GM06990 (cell line): ENCODE results near the gene HAUS7.

Experiments
- DNase-seq: peaks from one replicate; pipeline ENCODE4 v3.0.0-alpha.2; 2011; ENCODE audit not compliant: insufficient read length; ENCODE audit errors: extremely low read depth
- H3K27me3 ChIP-seq: replicated peaks from 2 replicates; pipeline ENCODE4 v1.6.0; 2011; ENCODE audit warnings: low read length; ENCODE audit not compliant: control insufficient read depth, insufficient read depth
- H3K36me3 ChIP-seq: 2 replicates; pipeline ENCODE4 v1.5.1; 2011; ENCODE audit warnings: low read length; ENCODE audit not compliant: control insufficient read depth, insufficient read depth
- H3K4me3 ChIP-seq: replicated peaks from 2 replicates; pipeline ENCODE4 v1.5.1; 2011; ENCODE audit warnings: low read depth, mild to moderate bottlenecking, control low read depth, low read length
- CTCF ChIP-seq: IDR thresholded peaks from 2 replicates; pipeline ENCODE4 v1.5.1; 2011; ENCODE audit warnings: low read length, control low read depth, mild to moderate bottlenecking, inconsistent platforms; ENCODE audit not compliant: insufficient read depth, poor library complexity, severe bottlenecking

Gene HAUS7

DNA sequence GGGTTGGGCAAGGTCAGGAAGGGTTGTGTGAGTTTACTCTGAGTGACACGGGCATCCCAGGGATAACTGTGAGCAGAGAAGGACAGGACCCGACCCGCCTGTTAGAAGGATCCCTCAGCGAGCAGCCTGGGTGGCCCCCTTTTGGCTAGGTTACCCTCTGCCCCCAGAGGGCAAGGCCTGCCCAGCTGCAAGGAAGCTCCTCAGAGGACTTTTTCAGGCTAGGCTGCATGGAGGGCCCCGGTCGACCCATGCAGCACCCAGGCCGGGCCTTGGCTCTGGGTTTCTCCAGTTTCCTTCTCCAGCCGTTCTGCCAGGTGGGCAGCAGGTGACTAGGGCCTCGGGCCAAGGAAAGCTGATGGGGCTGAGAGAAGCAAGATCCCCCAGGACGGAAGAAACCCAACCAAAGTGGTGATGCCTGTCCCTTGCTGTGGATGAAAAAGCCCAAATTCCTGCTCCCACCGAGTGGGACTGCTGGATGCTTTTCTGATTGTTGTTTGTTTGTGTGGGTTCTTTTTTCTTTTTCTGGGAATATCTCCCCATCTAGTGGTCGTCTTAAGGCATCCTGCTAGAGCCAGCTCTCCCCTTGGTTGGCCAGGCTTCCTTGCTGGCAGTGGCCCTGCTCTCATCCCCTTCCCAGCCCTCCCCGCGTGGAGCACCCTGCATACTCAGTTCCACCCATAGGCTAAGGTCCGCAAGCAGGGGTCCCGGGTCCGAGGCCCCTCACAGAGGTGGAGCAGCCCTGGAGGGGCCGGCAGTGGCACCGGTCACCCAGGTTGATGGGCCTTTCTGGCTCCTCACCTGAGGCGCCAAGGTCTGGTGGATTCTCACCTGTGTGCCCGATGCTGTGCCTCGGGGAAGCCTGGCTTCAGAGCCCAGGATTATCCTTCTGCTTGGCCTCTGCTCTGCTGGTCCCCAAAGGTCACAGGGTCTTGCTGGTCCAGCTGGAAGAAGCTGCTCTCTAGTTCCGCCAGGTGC is 57.3 kb downstream of the HAUS7 start:
- H3K36me3 ChIP-seq = no peaks in the 10 kb centered on the region
- H3K27me3 ChIP-seq = no peaks in the 10 kb centered on the region
- H3K4me3 ChIP-seq = no peak overlapping the region
- TF ChIP-seq CTCF = no peak
- no peak for DNase-seq

DNA sequence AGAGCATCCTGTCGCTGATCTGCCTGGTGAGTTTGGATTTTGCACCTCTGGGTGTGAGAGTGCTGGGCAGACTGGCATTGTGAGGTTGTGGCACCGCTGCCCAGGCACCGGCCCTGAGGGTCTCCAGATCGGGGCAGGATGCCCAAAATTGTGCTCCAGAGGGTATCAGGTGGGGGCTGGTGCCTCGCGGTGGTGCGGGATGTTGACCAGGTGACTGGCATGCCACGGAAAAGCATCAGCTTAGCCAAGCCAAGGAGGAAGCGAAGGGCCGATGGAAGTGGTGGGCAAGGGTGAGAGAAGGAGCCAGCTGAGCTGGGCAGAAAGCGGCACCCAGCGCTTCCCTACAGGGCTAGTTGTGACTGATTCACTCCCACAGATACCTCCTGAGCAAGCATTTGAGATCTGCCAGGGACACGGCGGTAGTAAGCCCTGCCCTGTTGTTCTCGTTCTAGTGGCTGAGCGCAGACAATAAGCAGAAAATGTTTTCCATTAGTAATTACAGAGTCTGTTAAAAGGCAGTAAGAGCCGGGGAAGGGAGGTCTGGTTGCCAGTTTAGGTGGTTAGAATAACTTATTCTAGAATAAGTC is 58.3 kb downstream of the HAUS7 start:
- no peaks in the 10 kb centered on the region for H3K27me3 ChIP-seq
- DNase-seq = no peak
- no peaks in the 10 kb centered on the region for H3K36me3 ChIP-seq
- TF ChIP-seq CTCF = no peak
- H3K4me3 ChIP-seq = peak overlapping the region; percentile 61

- no peak for TF ChIP-seq CTCF
- DNase-seq = peak; percentile 70
- Histone ChIP-seq H3K4me3 (peak within 1 kb of the TSS; percentile 61), H3K27me3 (no peaks in the 10 kb centered on the region), H3K36me3 (no peaks in the 10 kb centered on the region)
These were observed 59.0 kb downstream of the HAUS7 start, which contains the start of gene ZFP92 for GRCh38 chrX:153411255-153411987. TSS of gene ZFP92 (plus strand) at chrX:153411472. CDS start at chrX:153418323, 6,851 bp downstream.

- no peaks in the 10 kb centered on the region for H3K27me3 ChIP-seq
- H3K36me3 ChIP-seq = no peaks in the 10 kb centered on the region
- DNase-seq = no peak
- H3K4me3 ChIP-seq = peak overlapping the region; percentile 61
- TF ChIP-seq CTCF = no peak
These were observed 59.5 kb downstream of the HAUS7 start for GRCh38 chrX:153410888-153411254.

GRCh38 chrX:153410373-153410772 is 60.0 kb downstream of the HAUS7 start:
- H3K4me3 ChIP-seq = no peak overlapping the region
- TF ChIP-seq CTCF = no peak
- DNase-seq = no peak
- no peaks in the 10 kb centered on the region for H3K36me3 ChIP-seq
- H3K27me3 ChIP-seq = no peaks in the 10 kb centered on the region
